PC-9 (cell line): Measurements from ENCODE around the gene CALML6.

ENCODE experiments used
- EZH2 ChIP-seq: fragments of 200-600 bp; sonication (generic); IDR thresholded peaks from 2 replicates; pipeline ENCODE4 v1.8.0; 2017; ENCODE audit warnings: antibody characterized with exemption, low read depth
- TF ChIP-seq, protein P1 (sequence below): fragments of 200-600 bp; sonication (generic); conservative IDR thresholded peaks from 2 replicates; pipeline ENCODE4 v1.6.1; 2017; ENCODE audit warnings: mixed run types, antibody characterized with exemption, mild to moderate bottlenecking, moderate library complexity

DNA sequence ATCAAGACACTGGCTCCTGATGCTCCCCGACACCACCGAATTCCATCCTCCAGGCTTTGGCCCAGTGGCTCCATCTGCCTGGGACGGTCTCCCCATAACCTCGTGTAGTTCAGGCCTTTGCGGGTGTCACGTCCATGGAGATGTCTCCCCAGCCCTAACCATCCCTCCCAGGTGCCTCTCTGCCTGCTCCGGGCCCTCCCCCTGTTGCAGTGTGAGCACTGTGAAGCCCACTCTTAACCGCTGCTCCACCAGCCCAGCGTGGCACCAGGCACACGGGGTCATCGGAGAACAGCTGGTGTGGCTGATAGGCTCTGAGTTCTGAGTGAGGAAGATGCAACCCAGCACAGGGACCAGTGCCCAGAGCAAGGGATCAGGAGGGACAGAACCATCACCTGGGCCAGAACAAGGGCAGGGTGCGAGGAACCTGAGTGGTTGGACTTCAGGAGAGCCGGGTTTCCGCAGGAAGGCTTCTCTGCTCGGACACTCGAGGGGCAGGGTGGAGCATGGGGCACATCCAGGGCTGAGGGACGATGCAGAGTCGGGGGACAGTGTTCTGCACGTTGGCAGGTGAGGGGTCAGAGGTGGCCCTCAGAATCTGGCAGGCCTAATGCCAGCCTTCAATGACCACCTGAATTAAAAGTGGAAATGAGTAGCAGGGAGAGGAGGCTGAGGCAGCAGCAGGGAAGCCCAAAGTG is 21.6 kb upstream of the CALML6 start:
- TF ChIP-seq, protein P1, sequence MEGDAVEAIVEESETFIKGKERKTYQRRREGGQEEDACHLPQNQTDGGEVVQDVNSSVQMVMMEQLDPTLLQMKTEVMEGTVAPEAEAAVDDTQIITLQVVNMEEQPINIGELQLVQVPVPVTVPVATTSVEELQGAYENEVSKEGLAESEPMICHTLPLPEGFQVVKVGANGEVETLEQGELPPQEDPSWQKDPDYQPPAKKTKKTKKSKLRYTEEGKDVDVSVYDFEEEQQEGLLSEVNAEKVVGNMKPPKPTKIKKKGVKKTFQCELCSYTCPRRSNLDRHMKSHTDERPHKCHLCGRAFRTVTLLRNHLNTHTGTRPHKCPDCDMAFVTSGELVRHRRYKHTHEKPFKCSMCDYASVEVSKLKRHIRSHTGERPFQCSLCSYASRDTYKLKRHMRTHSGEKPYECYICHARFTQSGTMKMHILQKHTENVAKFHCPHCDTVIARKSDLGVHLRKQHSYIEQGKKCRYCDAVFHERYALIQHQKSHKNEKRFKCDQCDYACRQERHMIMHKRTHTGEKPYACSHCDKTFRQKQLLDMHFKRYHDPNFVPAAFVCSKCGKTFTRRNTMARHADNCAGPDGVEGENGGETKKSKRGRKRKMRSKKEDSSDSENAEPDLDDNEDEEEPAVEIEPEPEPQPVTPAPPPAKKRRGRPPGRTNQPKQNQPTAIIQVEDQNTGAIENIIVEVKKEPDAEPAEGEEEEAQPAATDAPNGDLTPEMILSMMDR = no peak
- TF ChIP-seq EZH2 = no peak
